Measurements from ENCODE around the gene CCHCR1.
"Not testable (repeated sequence)": the region's sequence is repeated elsewhere in the genome, so short reads cannot be mapped to it uniquely, and the experiment has no call there.

The CCHCR1 gene

DNA sequence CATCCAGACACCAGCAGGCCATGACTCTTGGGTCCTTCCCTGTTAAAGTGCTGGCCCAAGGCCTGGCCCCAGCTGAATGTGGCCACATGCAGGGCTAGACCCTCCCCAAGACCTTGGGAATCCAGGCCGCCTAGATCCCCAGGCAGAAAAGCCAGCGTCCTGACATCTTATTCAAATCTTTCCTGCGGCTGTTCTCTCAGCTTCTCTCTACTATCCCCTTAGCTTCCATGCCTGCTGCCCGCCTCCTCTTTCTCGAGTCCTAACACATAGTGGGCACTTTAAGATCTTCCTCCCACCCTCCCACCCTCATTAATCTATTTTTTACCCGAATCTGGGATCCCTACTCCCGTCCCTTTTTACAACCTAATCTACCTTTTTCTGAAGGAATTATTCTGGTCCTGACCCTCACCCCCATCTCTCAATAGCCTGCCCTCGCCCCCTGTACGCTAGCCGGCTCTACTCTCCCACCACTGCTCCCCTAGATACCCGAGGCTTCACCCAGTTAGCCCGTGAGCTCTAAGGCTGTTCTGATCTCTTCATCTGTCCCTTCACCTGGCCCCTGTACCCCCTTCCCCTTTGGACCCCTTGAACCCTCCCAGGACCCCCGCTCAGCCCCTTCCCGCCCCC, at the start of gene CCHCR1:
CCHCR1 (minus strand) TSS at position 290 of the 627 bp plus-strand sequence; CDS start at position 88, 202 bp downstream.
- FAIRE-seq = no peak

DNA sequence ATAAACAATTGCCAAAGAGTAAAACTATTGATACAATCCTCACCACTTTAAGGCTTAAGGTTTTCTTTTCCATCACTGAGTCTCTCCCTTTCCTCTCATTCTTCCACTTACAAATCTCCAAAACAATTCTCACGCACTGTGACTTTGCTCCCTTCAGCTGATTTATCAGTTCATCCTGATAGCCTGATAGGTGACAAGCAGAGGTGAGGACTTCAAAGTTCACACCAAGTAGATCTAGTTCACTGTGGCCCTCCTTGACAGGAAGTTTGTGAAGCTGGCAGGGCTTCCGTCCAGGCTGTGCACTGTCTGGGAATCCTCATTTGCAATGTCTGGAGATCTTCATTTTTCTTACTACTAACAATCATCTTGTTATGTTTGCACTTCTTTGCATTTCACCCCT, 48.0 kb upstream of the CCHCR1 start:
- no peak for FAIRE-seq

- no peak for FAIRE-seq
Measured at GRCh38 chr6:31204751-31205145, 47.1 kb upstream of the CCHCR1 start.

- no peak for FAIRE-seq
Measured at GRCh38 chr6:31203345-31203979, 45.9 kb upstream of the CCHCR1 start.

DNA sequence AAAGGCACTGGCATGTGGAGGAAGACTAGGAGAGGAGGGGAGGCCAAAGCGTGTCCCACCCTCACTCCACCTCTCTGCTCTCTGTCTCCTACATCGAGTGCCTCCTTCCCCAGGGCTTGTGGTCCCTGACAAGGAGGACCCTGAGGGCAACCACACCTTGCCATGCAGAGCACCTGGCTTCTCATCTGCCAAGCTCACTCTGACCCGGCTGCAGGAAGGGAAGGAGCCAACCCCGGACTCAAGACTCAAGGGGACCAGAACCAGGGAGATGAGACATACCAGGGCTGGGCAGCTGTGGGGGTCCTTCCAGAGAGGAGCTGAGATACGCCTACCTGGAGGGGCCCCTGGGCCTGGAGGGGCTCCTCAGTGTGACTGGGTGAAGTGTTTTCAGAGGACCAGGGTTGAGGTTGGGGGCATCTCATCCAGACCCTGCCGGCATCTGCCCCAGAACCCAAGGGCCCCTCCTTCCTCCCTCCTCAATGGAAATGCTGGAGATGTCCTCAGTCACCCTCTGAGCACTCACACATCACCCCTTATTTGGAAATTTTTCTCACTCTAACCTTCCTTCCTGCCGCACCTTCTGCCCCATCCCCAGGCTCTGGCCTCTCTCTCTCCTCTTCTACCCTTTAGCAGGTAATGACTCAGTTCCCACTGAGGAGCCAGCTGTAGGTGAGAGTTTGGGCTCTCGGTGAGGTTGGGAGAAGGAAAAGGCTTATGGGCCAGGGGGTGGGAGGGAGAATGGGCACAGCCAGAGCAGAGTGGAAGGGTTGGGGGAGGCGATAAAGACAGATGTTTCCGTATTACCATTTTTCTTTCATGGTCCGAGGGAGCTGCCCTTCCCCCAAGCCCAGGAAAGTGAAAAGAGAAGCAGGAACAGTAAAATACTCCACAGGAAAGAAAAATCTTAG, 44.9 kb upstream of the CCHCR1 start:
- no peak for FAIRE-seq

DNA sequence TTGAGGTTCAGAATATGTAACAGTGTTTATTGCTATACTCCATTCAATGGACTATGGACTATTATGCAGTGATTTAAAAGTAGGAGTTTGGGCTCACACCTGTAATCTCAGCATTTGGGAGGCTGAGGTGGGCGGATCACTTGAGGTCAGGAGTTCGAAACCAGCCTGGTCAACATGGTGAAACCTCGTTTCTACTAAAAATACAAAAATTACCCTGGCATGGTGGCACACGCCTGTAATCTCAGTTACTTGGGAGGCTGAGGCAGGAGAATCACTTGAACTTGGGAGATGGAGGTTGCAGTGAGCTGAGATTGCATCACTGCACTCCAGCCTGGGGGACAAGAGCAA, 41.5 kb upstream of the CCHCR1 start:
- FAIRE-seq = not testable (repeated sequence)

DNA sequence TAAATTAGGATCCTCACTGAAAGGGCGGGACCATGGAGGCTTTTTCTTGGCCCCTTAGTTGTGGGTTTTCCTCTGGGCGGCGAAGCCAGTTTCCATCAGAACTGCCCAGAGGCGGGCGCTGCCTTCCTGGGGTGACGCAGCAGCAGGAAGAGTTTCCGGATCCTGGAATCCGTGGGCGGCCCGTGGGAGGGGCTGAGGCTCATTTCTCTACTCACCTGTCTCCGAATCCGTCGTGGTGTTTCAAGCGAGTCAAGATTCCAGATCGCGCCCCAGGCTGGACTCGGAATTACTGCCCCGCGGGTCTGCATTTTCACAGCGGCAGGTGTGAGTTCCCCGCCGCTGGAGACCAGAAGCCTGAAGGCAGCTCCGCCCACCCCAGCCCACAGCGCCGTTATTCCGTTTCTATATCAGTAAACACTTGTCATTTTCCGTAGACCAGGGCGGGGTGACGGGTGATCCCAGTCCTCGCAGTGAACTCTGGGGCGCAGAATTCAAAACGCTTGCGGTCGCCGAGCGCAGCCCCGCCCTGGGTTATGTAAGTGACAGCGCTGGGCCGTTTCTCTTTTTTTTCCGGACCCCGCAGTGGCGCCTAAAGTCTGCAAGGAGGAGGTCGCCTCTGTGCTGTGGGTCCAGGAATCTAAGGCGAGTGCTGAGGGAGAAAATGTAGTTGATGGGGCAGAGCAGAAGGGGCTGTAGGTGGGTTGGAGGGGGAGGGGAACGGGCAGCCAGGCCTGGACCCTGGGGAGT, 40.1 kb upstream of the CCHCR1 start:
- no peak for FAIRE-seq

- not testable (repeated sequence) for FAIRE-seq
Measured at GRCh38 chr6:31196251-31197022, 38.8 kb upstream of the CCHCR1 start.

DNA sequence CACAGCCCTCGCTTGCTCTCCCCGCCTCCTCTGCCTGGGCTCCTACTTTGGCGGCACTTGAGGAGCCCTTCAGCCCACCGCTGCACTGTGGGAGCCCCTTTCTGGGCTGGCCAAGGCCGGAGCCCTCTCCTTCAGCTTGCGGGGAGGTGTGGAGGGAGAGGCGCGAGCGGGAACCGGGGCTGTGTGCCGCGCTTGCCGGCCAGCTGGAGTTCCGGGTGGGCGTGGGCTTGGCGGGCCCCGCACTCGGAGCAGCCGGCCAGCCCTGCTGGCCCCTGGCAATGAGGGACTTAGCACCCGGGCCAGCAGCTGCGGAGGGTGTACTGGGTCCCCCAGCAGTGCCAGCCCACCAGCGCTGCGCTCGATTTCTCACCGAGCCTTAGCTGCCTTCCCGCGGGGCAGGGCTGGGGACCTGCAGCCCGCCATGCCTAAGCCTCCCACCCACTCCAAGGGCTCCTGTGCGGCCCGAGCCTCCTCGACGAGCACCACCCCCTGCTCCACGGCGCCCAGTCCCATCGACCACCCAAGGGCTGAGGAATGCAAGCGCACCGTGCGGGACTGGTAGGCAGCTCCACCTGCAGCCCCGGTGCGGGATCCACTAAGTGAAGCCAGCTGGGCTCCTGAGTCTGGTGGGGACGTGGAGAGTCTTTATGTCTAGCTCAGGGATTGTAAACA, 37.8 kb upstream of the CCHCR1 start:
- not testable (repeated sequence) for FAIRE-seq

GRCh38 chr6:31194061-31194834, 36.6 kb upstream of the CCHCR1 start:
- no peak for FAIRE-seq

DNA sequence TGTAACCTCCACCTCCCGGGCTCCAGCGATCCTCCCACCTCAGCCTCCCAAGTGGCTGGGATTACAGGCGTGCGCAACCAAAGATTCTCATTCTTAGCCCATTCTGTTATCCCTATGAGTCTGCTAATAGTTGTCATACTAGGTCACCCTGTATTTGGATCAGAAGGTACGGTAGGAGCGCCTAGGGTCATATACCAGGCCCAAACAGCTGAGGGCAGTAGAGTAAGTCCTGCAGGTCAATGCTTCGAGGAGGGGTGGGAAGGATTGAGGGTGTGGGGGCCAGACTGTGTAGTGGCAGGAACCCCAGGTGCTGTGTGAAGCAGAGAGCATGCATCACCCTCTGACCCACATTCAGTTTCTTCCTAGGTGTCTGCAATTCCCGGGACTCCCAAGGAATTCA, 35.6 kb upstream of the CCHCR1 start:
- FAIRE-seq = no peak

DNA sequence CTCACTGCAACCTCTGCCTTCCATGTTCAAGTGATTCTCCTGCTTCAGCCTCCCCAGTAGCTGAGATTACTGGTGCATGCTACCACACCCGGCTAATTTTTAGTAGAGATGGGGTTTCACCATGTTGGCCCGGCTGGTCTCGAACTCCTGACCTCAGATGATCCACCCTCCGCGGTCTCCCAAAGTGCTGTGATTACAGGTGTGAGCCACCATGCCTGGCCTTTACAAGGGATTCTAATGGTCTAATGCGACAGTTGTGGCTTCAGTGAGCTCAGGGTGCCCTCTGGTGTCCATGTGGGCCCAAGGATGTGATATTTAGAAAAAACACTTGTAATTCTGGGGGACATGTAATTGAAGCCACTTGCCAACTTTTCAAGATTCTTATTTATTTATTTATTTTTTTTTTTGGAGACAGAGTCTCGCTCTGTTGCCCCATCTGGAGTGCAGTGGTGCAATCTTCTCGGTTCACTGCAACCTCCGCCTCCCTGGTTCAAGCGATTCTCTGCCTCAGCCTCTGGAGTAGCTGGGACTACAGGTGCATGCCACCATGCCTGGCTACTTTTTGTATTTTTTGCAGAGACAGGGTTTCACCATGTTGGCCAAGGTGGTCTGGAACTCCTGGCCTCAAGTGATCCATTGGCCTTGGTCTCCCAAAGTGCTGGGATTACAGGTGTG, 35.0 kb upstream of the CCHCR1 start:
- not testable (repeated sequence) for FAIRE-seq

DNA sequence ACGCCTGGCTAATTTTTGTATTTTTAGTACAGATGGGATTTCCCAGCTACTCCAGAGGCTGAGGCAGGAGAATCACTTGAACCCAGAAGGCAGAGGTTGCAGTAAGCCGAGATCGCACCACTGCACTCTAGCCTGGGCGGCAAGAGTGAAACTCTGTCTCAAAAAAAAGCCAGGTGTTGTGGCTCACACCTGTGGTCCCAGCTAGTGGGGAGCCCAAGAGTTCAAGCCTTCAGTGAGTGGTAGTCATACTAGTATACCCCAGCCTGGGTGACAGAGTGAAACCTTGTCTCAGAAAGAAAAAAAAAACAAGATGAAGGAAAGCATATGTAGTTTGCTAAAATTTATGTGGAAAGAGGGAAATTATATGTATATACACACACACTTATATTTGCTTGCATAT, 32.9 kb upstream of the CCHCR1 start:
- FAIRE-seq = no peak

DNA sequence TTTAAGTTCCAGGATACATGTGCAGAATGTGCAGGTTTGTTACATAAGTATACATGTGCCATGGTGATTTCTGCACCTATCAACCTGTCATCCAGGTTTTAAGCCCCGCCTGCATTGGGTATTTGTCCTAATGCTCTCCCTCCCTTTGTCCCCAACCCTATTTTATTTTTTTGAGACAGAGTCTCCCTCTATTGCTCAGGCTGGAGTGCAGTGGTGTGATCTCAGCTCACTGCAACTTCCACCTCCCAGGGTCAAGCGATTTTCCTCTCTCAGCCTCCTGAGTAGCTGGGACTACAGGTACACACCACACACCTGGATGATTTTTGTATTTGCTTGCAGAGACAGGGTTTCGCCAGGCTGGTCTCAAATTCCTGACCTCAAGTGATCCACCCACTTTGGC, 31.6 kb upstream of the CCHCR1 start:
- not testable (repeated sequence) for FAIRE-seq

GRCh38 chr6:31187780-31188194, 30.2 kb upstream of the CCHCR1 start:
- FAIRE-seq = no peak

DNA sequence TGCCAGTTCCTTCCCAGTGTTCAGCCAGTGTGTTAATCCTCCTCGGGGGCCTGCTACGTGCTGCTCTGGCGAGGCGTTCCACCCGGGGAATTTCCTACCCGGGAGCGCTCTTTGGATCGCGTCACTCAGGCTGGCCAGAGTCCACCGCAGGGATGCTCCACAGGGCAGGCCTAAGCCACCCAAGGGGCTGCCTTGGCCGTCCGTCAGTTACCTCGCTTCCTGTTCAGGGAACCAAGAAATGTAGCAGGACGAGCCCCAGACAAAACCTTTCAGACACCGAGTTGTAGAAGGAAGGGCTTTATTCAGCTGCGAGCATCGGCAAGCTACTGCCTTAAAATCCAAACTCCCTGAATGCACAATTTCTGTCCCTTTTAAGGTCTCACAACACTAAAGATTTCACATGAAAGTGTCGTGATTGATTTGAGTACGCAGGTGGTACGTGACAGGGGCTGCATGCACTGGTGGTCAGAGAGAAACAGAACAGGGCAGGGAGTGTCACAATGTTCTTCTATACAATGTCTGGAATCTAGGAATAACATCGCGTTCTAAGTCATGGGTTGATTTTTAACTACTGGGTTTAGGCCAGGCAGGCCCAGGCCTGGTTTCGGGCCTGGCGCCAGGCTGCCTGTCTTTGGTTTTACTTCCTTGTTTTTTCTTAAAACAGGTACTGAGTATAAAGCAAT, 28.6 kb upstream of the CCHCR1 start:
- no peak for FAIRE-seq

GRCh38 chr6:31185695-31186051, 28.1 kb upstream of the CCHCR1 start:
- not testable (repeated sequence) for FAIRE-seq

DNA sequence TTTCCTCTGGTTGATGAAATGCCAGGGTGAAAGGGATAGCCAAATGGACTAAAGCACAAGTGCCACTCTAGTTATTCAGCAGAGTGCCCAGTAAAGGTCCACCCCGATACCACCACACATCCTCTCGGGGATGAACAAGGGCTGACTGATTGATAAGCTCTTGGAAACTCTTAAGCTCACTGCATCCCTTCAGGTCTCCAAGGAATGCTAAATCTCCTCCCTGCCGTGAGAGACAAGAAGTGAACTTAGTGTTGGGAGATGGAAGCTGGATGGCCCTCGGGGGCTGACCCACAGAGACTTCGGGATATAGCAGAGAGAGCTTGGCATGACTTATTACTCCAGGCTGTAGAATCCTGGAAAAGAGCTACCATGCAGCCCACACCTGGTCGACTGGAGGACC, 26.3 kb upstream of the CCHCR1 start:
- not testable (repeated sequence) for FAIRE-seq

- FAIRE-seq = not testable (repeated sequence)
Measured at GRCh38 chr6:31183287-31183686, 25.7 kb upstream of the CCHCR1 start.

- no peak for FAIRE-seq
Measured at GRCh38 chr6:31180500-31180899, 22.9 kb upstream of the CCHCR1 start.
